HG02610 (cell line): ENCODE results near the gene COX7A2.

Source experiments
- ATAC-seq: cut with Tn5 transposase; IDR thresholded peaks from one replicate; pipeline ENCODE4 v1.9.1; 2021; ENCODE audit warnings: mild to moderate bottlenecking, moderate library complexity; ENCODE audit not compliant: unreplicated experiment

COX7A2 gene

DNA sequence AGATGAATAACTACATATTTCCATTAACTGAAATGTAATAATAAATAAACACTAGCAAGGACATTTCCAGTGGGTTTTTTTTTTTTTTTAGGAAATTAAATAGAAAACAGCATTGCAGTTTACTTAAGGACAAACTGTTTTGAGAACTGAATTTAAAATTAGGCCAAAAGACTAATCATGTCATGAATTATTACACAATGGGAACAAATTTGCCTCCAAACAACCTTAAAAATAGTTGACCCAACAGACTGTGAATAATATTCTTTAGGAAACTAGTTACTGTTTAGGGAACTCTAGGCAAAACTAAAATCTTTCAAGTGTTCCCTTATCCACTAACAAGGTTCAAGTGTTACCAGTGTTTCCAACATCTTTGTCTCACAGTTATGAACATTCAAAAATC is 21.3 kb downstream of the COX7A2 start:
- no peak for ATAC-seq

DNA sequence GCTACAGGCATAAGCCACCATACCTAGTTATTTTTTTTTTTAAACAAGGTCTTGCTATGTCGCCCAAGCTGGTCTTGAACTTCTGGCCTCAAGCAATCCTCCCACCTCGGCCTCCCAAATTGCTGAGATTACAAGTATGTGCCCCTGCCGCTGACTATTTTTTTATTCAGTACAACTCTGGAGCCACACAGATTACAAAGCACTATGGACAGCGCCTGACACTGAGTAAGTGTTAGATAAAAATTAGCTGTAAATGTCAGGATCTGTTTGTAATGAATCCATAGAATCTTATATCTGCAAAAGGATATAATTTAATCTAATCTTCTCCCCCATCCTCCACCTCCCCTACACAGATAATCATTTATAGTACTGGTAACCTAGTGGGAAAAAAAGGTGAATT is 22.5 kb downstream of the COX7A2 start:
- no peak for ATAC-seq

DNA sequence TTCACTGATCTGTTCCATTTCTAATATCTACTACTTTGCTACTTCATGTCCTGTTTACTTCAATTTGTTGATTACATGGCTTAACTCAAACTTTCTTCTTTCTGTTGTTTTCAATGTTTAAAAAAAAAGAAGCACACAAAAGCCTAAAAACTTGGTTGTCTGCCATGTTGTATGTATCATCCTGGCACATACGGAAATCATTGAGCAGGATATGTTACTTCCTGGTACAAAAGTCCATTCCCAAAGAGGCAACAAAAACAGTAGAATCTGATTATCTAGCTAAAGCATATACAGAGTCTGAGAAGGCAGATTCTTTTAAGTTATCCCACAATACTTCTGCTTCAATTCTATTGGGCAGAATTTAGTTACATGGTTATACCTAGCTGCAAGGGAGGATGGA is 23.2 kb downstream of the COX7A2 start:
- no peak for ATAC-seq

DNA sequence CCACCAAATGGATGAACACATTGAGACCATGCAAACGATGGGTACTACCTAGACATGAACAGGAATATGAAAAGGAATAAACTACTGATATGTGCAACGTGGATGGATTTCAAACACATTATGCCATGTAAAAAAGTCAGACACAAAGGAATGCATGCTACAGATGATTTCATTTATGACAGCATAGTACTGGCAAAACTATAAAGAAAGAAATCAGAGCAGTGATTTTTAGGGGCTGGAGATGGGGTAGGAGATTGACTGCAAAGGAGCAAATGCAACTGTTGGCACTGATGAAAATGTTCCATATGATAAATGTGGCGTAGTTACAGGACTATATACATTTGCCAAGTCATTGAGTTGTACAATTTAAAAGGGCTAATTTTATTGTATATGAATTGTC is 24.3 kb downstream of the COX7A2 start:
- ATAC-seq = no peak

DNA sequence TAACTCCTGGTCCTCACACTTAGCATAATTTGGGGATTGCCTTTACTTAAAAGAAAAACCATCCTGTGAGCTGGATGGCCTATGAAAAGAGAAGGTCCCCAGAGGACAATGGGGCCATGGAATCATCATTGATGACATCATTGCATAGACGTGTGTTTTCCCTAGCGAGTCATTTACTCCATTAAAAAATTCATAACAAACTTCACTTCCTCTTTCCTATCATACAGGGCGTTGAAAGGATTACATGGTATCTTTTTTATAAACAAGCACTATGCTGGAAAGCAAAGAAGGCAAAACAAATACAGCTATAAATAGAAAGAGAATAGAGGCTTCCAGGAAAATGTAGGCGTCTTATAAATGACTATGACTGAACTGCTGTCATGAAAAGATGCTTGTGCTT is 26.4 kb downstream of the COX7A2 start:
- peak; percentile 54 for ATAC-seq

DNA sequence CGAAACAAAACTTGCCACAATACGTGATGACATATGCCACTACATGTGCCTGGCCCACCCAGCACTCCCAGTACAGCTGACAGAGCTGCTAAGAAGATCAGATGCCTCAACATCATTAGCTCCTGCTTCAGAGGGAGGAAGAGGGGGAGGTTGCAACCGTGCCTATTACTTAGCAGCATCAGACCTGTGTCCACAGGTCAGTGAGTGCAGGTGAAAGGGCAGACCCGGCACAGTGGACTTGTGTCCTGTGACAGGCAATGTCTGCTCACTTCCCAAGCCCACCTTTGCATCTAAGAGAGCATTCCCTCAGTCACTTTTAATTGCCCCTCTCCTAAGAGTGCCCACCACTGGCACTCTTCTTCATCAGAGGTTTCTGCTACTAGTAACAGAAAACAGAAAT is 28.3 kb downstream of the COX7A2 start:
- no peak for ATAC-seq

DNA sequence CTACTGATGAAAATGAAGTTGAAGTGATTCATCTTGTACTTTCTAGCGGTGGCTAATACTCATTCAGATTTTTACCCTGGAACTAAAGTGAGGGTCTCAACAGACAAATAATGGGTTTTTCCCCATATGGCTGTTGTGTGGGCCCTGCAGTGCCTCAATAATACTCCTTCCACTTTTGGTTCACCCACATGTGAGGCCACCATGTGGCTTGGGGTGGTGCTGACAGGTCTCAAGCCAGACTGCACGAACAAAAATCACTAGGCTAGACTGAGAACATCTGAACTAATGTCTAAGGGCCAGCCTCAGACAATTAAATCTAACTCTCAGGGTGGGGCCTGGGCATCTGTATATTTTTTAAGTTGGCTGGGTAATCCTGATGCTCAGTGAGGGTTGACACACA is 29.9 kb downstream of the COX7A2 start:
- no peak for ATAC-seq

DNA sequence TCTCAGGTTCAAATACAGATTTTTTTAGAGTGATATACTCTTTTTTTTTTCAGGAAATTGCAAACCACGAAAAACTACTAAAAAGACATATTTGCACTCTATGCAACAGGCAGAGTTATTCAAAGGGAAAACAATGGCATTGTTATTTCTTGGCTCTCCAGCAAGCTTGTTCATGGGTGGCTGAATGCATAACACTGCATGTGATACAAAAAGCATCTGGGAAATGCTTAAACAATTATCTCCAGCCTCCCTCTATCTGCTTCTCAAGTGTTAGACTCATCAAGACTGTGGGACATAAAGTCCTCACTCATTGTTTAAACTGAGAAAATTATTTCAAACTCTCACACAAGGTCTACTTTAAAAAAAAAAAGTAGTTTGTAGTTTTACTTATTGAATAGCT is 30.5 kb downstream of the COX7A2 start:
- ATAC-seq = no peak

DNA sequence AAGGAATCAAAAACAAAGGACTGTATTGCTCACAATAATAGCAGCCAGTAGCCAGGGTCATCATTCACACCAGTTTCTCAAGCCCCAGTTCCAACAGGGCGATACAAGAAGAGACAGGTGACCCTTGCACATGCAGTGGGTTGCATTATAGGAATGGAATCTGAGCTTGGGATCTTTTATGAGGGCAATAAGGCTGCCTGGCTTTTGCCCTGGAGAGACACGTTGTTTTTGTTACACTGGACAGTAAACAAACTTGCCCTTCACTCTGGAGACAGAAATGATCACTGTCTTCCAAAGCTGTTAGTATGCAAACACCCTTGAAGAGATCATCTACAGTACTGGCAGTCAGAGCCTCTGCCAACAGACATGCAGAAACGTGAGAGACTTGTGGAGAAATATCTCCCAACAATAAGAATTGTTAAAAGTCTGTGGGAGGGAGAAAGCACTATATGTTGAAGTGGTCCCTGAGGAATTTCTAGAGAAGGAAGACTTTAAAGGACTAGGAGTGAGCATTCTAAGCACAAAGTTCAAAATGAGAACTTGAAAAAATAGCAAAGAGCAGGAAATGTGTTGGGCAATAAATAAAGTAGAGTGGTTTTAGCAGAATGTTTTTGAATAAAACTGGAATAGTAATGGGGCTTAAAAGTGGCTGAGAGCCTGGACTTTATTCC is 31.5 kb downstream of the COX7A2 start:
- ATAC-seq = no peak

DNA sequence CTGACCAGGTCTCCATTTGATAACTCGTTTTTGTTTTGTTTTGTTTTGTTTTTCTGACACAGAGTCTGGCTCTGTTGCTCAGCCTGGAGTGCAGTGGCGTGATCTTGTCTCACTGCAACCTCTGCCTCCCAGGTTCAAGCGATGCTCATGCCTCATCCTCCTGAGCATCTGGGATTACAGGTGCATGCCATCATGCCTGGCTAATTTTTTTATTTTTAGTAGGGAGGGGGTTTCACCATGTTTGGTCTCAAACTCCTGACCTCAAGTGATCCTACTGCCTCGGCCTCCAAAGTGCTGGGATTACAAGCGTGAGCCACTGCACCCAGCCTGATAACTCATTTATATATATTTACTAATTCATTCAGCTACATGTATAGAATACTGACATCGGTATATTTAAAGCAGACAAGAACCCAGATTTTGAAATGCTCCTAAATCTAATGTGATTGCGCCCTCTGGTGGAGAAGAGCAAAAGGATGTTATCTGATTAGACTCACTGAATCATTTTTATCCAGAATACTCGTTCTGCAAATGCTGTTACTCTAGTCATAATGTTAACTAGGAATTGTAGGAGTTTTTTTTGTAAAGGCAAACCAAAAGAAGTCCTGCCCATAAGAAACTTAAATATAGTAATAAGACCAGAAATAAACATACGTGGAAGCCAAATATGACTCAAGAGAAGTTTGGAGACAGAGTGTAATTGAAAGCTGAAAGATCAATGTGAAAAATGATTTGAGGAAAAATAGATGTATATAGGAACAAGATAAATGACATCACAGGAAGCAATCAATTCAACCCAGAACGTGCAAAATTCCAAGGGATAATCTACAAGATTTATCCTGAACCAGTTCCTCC is 32.5 kb downstream of the COX7A2 start:
- ATAC-seq = no peak

DNA sequence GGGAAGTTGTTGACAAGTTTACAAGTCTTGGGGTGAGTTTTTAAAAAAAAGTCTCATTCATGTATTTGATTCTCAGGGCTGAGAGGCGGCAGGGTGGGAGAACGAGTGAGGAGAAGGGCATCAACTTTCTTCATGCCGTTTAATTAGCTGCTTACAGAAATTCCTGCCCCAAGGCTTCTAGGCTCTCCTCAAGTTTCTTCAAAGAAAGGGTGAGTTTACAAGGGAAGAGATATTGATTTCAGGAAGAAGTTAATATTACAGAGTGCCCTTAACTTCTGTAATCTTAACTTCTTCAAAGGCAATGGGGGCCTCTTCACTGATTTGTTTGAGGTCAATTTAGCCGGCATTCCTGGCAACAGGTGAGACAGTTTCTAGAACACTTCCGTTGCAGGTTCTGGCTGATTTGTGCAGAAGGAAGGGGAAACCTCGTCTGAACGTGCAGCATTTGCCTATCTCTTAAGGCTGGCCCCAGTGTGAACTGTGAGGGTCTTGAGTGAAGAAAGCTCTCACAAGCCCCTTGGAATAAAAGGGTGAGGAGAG is 34.3 kb downstream of the COX7A2 start:
- no peak for ATAC-seq

DNA sequence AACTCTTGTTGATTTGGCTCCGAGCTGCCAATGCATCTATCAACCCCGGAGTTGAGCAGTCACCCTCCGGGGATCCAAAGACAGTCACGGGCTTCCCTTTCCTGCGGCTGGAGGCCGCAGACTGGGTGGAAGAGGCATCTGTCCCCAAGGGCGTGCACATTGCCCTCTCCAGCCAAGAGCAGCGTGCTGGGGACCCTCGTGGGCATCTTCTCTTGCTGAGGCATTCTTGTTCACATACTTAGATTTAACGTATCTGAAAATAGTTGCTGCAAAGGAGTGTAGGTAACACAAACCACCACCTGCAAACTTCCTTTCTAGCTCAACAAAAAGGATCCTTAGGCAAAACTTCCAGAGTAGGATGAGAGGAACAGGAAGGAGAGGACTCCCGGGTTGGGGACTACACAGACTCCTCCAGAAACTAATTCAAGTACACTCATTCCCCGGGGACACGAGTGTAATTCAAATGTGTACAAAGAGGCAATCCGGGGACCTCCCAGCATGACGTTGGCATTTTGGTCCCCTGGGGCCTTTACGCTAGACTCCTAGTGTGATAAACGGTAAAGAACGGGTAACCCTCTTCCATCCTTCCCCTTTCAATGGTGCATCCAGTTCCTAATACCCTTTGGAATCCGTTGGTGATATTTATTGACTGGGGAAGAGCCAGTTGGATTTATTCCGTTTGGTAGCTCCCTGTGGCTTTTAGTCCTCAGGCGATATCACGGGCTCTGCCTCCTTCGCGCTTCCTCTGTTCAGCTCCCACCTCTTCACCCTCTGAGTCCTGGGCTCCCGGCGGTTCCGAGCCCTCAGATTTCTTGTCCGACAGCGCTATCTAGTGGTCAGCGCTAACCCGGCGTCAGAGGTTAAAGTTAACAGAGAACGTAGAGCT is 35.1 kb downstream of the COX7A2 start:
- peak; percentile 78 for ATAC-seq

DNA sequence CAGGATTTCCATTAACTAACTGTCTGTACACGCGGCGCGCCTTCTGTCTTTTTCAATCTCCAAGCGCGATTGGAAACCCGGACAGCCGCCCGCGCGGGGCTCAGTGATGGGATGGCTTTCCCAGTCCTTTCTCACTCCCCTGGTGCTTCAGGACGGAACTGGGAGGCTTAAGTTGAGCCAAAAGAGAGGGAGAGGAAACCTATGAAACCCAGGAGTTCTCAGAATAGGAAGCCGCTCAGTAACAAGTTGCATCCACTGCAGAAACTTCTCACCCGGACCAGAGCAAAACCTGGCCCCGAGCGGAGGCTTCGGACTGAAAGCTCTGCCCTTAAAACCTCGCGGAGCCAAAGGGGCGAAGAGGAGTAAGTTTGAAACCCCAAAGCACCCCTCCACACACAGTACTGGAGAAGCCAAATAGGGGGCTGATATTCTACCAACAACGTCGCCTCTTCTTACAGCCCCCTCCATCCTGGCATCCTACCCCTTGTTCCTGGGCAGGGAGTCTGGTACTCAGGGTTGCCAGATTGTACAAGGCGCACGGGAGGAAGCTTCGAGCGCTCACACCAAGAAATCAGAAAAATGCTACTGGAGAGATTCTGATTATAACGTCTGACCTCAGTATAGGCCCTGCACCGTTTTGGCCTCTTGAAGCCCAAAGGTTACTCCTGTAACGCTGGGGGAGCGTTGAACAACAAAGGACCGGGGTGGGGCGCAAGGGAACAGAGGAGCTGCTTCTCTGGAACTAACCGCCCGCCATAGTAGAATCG is 36.8 kb downstream of the COX7A2 start:
- ATAC-seq = no peak

DNA sequence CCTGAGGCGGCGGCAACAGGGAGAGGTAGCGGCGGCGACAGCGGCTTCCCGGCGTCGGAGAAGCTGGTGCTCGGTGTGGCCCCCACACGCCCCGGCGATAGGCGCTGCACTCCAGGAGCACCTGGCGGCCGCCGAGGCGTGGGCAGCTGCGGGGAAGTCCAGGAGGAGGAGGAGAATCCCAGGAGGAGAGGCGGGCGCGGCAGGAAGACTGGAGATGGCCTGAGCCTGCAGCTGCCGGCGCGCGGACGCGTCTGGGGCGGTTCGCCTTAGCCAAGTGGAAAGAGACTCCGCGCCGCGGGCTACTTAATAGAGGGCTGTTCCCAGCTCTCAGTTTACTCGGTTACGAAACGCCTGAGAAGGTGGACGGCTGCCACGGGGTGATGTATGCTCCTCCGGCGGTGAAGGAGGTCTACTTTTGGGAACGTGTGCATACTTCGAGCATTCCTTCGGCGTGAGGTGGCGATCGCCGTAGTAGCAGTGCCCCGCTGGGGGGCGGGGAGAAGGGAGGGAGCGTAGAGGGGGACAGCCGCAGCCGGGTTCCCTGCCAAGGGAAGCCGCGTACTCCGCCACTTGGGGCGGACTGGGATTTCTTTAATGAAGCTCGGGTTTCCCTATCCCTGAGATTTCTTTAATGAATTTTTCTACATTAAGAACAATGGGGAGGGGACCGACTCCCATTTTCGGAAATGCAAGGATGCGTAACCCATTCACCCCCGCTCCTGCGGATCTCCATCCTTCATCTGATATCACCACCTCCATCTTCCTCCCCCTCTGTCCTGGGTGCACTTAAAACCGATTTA is 37.6 kb downstream of the COX7A2 start, which contains the start of gene COL12A1:
COL12A1 (minus strand) TSS at position 278 of the 800 bp plus-strand sequence. CDS start 3,261 bp downstream, outside the sequence.
- ATAC-seq = no peak

DNA sequence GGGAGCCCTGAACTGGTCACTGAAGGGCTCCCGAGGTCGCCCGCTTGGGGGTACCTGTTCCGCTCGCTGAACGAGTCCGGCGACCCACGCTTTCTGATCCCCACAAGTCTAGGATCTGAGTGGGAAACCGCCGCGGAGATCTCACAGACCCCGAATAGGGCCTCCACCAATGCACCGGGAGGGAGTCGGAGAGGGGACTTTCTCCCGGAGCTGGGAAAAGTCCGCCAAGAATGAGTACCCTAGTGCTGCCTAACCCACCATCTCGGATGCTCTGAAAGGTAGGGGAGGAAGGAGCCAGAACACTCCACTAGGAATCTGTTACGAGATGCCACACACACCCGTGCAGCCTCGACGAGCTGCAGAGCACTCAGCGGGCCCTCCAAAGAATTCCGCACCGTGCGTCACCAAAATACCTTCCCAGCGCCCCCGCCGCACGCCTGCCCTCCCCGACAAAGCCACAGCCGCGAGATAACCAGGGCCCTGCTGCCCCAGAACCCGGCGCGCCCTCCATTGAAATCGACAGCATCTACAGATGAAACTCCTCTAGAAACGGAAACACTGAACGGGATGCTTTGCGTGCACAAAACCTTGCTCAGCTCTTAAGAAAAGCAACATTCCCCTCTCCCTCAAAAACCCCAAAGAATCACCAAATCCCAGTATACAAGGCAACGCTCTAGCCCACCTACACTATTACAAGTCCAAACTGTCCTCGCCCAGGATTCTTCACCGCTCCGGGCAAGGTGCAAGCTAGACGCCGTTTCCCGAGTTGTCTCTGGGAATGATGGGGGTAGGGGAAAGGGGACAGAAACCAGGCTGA is 38.4 kb downstream of the COX7A2 start:
- no peak for ATAC-seq

DNA sequence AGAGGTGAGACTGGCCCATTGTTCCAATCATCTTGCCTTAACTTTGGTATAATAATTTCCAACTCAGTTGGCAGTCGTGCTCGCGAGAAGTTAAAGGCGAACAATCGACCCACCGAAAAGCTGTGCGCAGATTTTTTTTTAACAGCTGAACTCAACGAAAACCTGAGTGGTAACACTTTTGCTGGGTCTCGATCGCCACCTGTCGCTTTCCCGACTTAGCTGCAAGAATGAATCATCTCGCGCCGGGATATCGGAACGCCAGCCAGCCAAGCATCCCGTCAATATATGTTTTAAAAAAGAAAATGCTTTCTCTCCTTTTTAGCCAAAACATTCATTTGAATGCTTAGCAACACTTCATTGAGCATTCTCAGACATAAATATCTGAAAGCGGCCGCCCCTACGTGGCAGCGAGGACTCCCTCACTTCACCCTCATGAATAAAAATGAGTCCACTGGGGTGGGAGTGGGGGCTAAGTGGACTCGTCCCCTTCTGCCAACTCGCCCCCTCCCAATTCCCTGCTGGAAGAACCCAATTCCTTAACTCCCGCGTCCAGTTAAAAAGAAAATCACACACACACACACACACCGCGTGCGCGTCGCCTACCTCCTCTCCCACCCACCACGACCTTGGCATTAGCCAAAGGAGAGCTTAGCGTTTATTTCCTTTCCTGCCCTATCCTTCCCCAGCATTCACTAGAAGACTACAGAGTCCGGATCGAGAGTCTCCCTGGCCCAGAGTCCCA is 39.2 kb downstream of the COX7A2 start:
- ATAC-seq = no peak

DNA sequence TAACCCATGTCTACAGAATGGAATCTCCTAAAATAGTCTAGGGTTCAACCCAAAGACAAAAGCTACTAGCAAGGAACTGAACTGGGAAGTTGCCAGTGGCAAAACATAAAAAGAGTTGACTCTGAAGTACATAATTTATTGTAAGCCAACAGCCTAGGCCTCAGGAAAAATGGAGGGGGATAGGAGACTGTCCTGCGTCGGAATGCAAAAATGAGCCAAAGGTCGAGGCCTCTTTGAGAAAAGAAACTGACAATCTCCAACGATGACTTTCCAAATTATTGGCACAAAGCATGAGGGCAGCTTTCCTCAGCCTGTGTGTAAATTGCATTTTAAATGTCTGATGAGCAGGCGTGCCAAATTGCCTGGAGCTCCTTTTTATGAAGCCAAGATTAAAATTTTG is 39.9 kb downstream of the COX7A2 start:
- ATAC-seq = no peak

DNA sequence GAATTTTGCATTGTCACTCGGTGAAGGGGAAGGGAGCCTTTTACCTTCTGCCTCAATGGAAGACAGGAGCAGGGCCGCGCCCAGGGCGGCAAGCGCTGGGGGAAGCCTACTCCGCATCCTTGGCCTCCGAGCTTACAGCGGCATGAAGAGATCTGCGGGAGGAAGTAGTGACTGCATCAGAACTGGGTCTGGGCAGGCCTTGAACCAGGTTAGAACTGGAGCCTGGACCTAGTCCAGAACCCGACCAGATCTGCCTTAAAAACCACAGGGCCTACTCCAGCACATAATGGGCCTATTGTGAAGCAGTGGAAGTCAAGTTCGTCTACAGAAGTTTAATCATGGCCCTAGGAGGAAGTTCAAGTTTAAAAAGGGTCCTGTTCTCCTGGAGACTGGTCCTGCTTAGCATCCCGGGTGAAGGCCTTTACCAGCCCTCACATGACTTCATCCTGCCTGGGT is 40.9 kb downstream of the COX7A2 start:
- no peak for ATAC-seq
